Measurements from ENCODE around the gene PALD1.

GRCh38 chr10:70480239-70480861 lies 1.8 kb downstream of the PALD1 start:
- TF ChIP-seq, protein P1, sequence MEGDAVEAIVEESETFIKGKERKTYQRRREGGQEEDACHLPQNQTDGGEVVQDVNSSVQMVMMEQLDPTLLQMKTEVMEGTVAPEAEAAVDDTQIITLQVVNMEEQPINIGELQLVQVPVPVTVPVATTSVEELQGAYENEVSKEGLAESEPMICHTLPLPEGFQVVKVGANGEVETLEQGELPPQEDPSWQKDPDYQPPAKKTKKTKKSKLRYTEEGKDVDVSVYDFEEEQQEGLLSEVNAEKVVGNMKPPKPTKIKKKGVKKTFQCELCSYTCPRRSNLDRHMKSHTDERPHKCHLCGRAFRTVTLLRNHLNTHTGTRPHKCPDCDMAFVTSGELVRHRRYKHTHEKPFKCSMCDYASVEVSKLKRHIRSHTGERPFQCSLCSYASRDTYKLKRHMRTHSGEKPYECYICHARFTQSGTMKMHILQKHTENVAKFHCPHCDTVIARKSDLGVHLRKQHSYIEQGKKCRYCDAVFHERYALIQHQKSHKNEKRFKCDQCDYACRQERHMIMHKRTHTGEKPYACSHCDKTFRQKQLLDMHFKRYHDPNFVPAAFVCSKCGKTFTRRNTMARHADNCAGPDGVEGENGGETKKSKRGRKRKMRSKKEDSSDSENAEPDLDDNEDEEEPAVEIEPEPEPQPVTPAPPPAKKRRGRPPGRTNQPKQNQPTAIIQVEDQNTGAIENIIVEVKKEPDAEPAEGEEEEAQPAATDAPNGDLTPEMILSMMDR (IDR thresholded peaks at IDR 0.05), result no peak
- TF ChIP-seq EZH2 (IDR thresholded peaks at IDR 0.05) (no peak), EZH2phosphoT487 (IDR thresholded peaks at IDR 0.05) (no peak)

Measured in neural progenitor cell (in vitro differentiated cells).